NCI-H748 (cell line): ENCODE results near the gene ROBO2.

Experiments used
- DNase-seq: peaks from one replicate; lab custom pipeline; 2025; ENCODE audit not compliant: unreplicated experiment; lab: John Stamatoyannopoulos, UW

ROBO2 gene

GRCh38 chr3:77052733-77053670 lies 13.1 kb downstream of the ROBO2 start:
- peak; percentile 52 for DNase-seq

- peak; percentile 16 for DNase-seq
Observed at GRCh38 chr3:77053795-77054194, 13.9 kb downstream of the ROBO2 start.

- no peak for DNase-seq
Observed at GRCh38 chr3:77055841-77056341, 16.0 kb downstream of the ROBO2 start.

GRCh38 chr3:77059354-77059753 lies 19.5 kb downstream of the ROBO2 start:
- DNase-seq: no peak

- DNase-seq: no peak
Observed at GRCh38 chr3:77063423-77063822, 23.5 kb downstream of the ROBO2 start.

GRCh38 chr3:77065750-77066149 lies 25.9 kb downstream of the ROBO2 start:
- DNase-seq: no peak

GRCh38 chr3:77066829-77067228 lies 26.9 kb downstream of the ROBO2 start:
- DNase-seq: no peak

GRCh38 chr3:77068808-77069207 lies 28.9 kb downstream of the ROBO2 start:
- no peak for DNase-seq

- no peak for DNase-seq
Observed at GRCh38 chr3:77071364-77071763, 31.5 kb downstream of the ROBO2 start.

GRCh38 chr3:77071809-77072208 lies 31.9 kb downstream of the ROBO2 start:
- no peak for DNase-seq

- no peak for DNase-seq
Observed at GRCh38 chr3:77072232-77072631, 32.3 kb downstream of the ROBO2 start.

GRCh38 chr3:77078279-77078678 lies 38.4 kb downstream of the ROBO2 start:
- no peak for DNase-seq

GRCh38 chr3:77079988-77080610 lies 40.2 kb downstream of the ROBO2 start:
- DNase-seq: no peak

- DNase-seq: peak; percentile 57
Observed at GRCh38 chr3:77081240-77081661, 41.4 kb downstream of the ROBO2 start.

GRCh38 chr3:77084511-77084910 lies 44.6 kb downstream of the ROBO2 start:
- DNase-seq: no peak

- DNase-seq: no peak
Observed at GRCh38 chr3:77086408-77086807, 46.5 kb downstream of the ROBO2 start.

- no peak for DNase-seq
Observed at GRCh38 chr3:77091809-77092208, 51.9 kb downstream of the ROBO2 start.

GRCh38 chr3:77093101-77093500 lies 53.2 kb downstream of the ROBO2 start:
- DNase-seq: no peak

- DNase-seq: no peak
Observed at GRCh38 chr3:77096145-77096544, 56.2 kb downstream of the ROBO2 start.

- no peak for DNase-seq
Observed at GRCh38 chr3:77096966-77097890, 57.3 kb downstream of the ROBO2 start.
